ENCODE measurements around the gene SLC25A15.
A peak's percentile ranks its signal among the peaks of the same experiment; 100 is the strongest.

The SLC25A15 gene

GRCh38 chr13:40770934-40771618 lies 18.3 kb upstream of the SLC25A15 start, which contains the start of gene MRPS31:
MRPS31 (minus strand) TSS chr13:40771190; CDS start chr13:40771136, 54 bp downstream.
- H3K36me3 ChIP-seq (replicated peaks): no peaks in the 10 kb centered on the region
- peak within 1 kb of the TSS; percentile 81 for H3K27ac ChIP-seq
- no peaks in the 10 kb centered on the region for H3K27me3 ChIP-seq (replicated peaks)
- DNase-seq: peak; percentile 92
- in situ Hi-C loops (cut with HindIII; ENCODE audit: low pct_ligation_motif_present, low sequenced_read_pairs): no loop called here
- peak within 1 kb of the TSS; percentile 97 for H3K4me3 ChIP-seq (ENCODE audit: low read depth, low read length)
- no peak for TF ChIP-seq CTCF (IDR thresholded peaks at IDR 0.05; ENCODE audit: low read depth, low read length, missing control alignments)

DNA sequence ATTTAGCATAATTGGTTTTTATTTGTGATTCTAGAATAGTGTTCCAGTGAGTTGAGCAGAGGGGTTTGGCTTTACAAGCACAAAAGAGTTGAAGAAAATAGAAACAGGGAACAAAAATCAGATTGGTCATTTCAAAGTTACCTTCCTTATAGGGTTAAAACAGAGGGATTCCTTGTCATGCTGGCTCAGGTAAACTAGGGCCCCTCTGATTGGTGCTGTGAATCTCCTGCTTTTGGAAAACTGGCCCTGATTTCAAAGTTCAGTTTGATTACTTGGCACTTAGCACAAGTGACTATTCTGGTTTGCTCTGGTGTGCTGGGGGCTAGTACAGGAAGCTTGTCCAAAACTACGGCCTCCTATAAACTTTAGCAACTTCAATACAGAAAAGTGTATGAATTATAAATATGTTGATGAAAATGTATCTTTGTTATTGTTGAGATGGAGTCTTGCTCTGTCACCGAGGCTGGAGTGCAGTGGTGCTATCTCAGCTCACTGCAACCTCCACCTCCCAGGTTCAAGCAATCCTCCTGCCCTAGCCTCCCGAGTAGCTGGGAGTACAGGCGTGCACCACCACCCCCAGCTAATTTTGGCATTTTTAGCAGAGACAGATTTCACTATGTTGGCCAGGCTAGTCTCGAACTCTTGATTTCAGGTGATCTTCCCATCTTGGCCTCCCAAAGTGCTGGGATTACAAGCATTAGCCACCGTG lies 16.5 kb upstream of the SLC25A15 start:
- Histone ChIP-seq H3K4me3 (ENCODE audit: low read depth, low read length) (no peak overlapping the region), H3K36me3 (replicated peaks) (no peaks in the 10 kb centered on the region), H3K27ac (no peak overlapping the region), H3K27me3 (replicated peaks) (no peaks in the 10 kb centered on the region)
- in situ Hi-C loops (cut with HindIII; ENCODE audit: low pct_ligation_motif_present, low sequenced_read_pairs): no loop called here
- no peak for TF ChIP-seq CTCF (IDR thresholded peaks at IDR 0.05; ENCODE audit: low read depth, low read length, missing control alignments)
- no peak for DNase-seq

DNA sequence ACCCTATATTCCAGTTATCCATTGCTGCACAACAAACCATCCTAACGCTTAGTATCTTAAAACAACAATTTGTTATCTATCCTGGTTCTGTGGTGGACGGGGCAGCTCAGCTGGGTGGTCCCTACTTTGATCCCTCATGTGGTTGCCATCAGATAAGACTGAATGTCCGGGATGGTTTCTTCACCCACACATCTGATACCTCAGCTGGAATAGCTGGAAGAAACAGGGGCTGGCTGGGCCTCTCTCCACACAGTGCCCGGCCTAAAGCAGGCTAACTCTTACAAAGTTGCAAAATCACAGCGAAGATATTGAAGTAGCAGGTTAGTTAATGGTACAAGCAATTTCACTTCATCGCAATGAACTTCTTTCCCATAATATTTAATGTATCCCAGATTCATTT lies 14.7 kb upstream of the SLC25A15 start:
- Histone ChIP-seq H3K4me3 (ENCODE audit: low read depth, low read length) (no peak overlapping the region), H3K36me3 (replicated peaks) (no peaks in the 10 kb centered on the region), H3K27me3 (replicated peaks) (no peaks in the 10 kb centered on the region), H3K27ac (no peak overlapping the region)
- in situ Hi-C loops (cut with HindIII; ENCODE audit: low pct_ligation_motif_present, low sequenced_read_pairs): no loop called here
- TF ChIP-seq CTCF (IDR thresholded peaks at IDR 0.05; ENCODE audit: low read depth, low read length, missing control alignments): no peak
- DNase-seq: no peak

DNA sequence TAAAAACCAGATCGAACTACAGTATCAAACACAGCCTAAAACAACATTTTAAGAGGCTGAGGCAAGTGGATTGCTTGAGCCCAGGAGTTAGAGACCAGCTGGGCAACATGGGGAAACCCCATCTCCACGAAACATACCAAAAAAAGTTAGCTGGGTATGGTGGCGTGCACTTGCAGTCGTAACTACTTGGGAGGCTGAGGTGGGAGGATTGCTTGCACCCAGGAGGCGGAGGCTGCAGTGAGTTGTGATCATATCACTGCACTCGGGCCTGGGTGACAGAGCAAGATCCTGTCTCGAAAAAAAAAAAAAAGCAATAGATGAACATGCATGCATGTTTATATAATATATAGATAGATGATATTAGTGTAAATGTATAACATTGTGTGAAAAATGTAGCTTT lies 13.2 kb upstream of the SLC25A15 start:
- in situ Hi-C loops (cut with HindIII; ENCODE audit: low pct_ligation_motif_present, low sequenced_read_pairs): no loop called here
- Histone ChIP-seq H3K27ac (no peak overlapping the region), H3K4me3 (ENCODE audit: low read depth, low read length) (no peak overlapping the region), H3K36me3 (replicated peaks) (no peaks in the 10 kb centered on the region), H3K27me3 (replicated peaks) (no peaks in the 10 kb centered on the region)
- no peak for TF ChIP-seq CTCF (IDR thresholded peaks at IDR 0.05; ENCODE audit: low read depth, low read length, missing control alignments)
- DNase-seq: no peak

- Histone ChIP-seq H3K4me3 (ENCODE audit: low read depth, low read length) (no peak overlapping the region), H3K27me3 (replicated peaks) (no peaks in the 10 kb centered on the region), H3K36me3 (replicated peaks) (no peaks in the 10 kb centered on the region), H3K27ac (peak overlapping the region; percentile 41)
- DNase-seq: peak; percentile 30
- no peak for TF ChIP-seq CTCF (IDR thresholded peaks at IDR 0.05; ENCODE audit: low read depth, low read length, missing control alignments)
- in situ Hi-C loops (cut with HindIII; ENCODE audit: low pct_ligation_motif_present, low sequenced_read_pairs): no loop called here
Observed at GRCh38 chr13:40776681-40777165, 12.7 kb upstream of the SLC25A15 start.
